K562 (cell line): ENCODE measurements around the gene SLC26A2. TPM values are rescaled to one million over a fixed set of nuclear protein-coding genes. Genes with fewer than 3 reads are reported as not detected.

ENCODE experiments used
- CC2D1A ChIP-seq: fragments of 450-650 bp; IDR thresholded peaks from 2 replicates; pipeline ENCODE4 v1.6.1; 2017; ENCODE audit warnings: mild to moderate bottlenecking
- ESRRA ChIP-seq: fragments of 450-650 bp; IDR thresholded peaks from 2 replicates; pipeline ENCODE4 v1.6.1; 2014; ENCODE audit warnings: low read depth, mild to moderate bottlenecking, moderate library complexity, borderline replicate concordance
- KDM2B ChIP-seq: fragments of 250-450 bp; sonication (Bioruptor Pico); IDR thresholded peaks from 2 replicates; pipeline ENCODE4 v1.8.0; 2021; ENCODE audit warnings: mild to moderate bottlenecking, moderate library complexity
- LARP7 ChIP-seq: fragments of 450-650 bp; IDR thresholded peaks from 2 replicates; pipeline ENCODE4 v1.6.1; 2016
- MAZ ChIP-seq, 2 experiments: fragments of 450-650 bp in 1 of 2; sonication (generic) in 1 of 2; formaldehyde crosslinking; IDR thresholded peaks in 1 of 2; conservative IDR thresholded peaks in 1 of 2; 2 replicates each; pipeline versions ENCODE4 v1.4.0 to v1.5.0; 2020; ENCODE audit warnings: mild to moderate bottlenecking in 1 of 2, missing genetic modification reagents in 1 of 2
- PHB2 ChIP-seq: fragments of 450-650 bp; IDR thresholded peaks from 2 replicates; pipeline ENCODE4 v1.6.1; 2017; ENCODE audit warnings: low read depth
- RUNX1 ChIP-seq: sonication (generic); IDR thresholded peaks from 2 replicates; pipeline ENCODE4 v1.6.1; 2016; ENCODE audit warnings: antibody characterized with exemption, low read depth
- SMAD4 ChIP-seq: fragments of 250-450 bp; sonication (Bioruptor Pico); conservative IDR thresholded peaks from 2 replicates; pipeline ENCODE4 v1.8.0; 2021; ENCODE audit warnings: inconsistent platforms, mild to moderate bottlenecking, moderate library complexity
- SMARCA4 ChIP-seq: fragments of 450-650 bp; IDR thresholded peaks from 2 replicates; pipeline ENCODE4 v1.6.1; 2016
- SMARCA5 ChIP-seq: fragments of 450-650 bp; IDR thresholded peaks from 2 replicates; pipeline ENCODE4 v1.6.1; 2016
- STAT5A ChIP-seq: IDR thresholded peaks from 2 replicates; pipeline ENCODE4 v1.6.1; 2012; ENCODE audit warnings: low read length, inconsistent platforms, borderline replicate concordance
- ZEB2 ChIP-seq: fragments of 450-650 bp; IDR thresholded peaks from 2 replicates; pipeline ENCODE4 v1.6.1; 2016
- ZNF23 ChIP-seq: fragments of 250-450 bp; sonication (Bioruptor Pico); IDR thresholded peaks from 2 replicates; pipeline ENCODE4 v1.4.0; 2020; ENCODE audit warnings: mild to moderate bottlenecking
- ZNF24 ChIP-seq: fragments of 450-650 bp; IDR thresholded peaks from 2 replicates; pipeline ENCODE4 v1.6.1; 2016
- ZNF717 ChIP-seq: fragments of 250-450 bp; sonication (Bioruptor Pico); IDR thresholded peaks from 2 replicates; pipeline ENCODE4 v1.5.0; 2021
- polyA plus RNA-seq, 8 experiments: library from polyadenylated mRNA; depleted of rRNA in 4 of 8; stranded (reverse) in 5 of 8; unstranded in 3 of 8; fragments of >200 nt; fragmentation: Nextera tagmentation in 2 of 8; fragmentation: Illumina TruSeq in 1 of 8; extraction: Ambion mirVana in 2 of 8; extraction: Trizol in 1 of 8; gene quantifications; 2 replicates each; pipeline versions ENCODE4 v1.2.1 to v1.2.3, GENCODE V29; 2011 to 2014; ENCODE audit warnings: inconsistent platforms in 1 of 8, missing spikeins in 1 of 8
- total RNA-seq, 7 experiments: library from RNA; depleted of rRNA in 6 of 7; stranded (reverse); fragments of >200 nt in 6 of 7; fragmentation: Illumina TruSeq in 2 of 7; extraction: Trizol in 2 of 7; gene quantifications; 2 replicates each; pipeline versions ENCODE4 v1.2.1 to v1.2.3, GENCODE V29; 2011 to 2021; ENCODE audit warnings: low replicate concordance in 1 of 7
- TF ChIP-seq, protein P1 (sequence below): sonication (generic); formaldehyde crosslinking; IDR thresholded peaks from 2 replicates; pipeline ENCODE4 v1.8.0; 2023; ENCODE audit warnings: mild to moderate bottlenecking, missing genetic modification reagents
- TF ChIP-seq, protein P2 (sequence below): fragments of 450-650 bp; IDR thresholded peaks from 2 replicates; pipeline ENCODE4 v1.7.1; 2018; ENCODE audit warnings: mild to moderate bottlenecking, low read depth; ENCODE audit not compliant: partially characterized antibody
- TF ChIP-seq, protein P3 (sequence below), 2 experiments: fragments of 250-450 bp in 1 of 2; fragments of 450-650 bp in 1 of 2; sonication (Bioruptor Pico) in 1 of 2; IDR thresholded peaks; 2 replicates each; pipeline versions ENCODE4 v1.6.1 to v1.8.0; 2016 to 2021; ENCODE audit warnings: mild to moderate bottlenecking in 2 of 2, moderate library complexity in 2 of 2, missing compliant biosample characterization in 1 of 2, missing genetic modification characterization in 1 of 2
- TF ChIP-seq, protein P4 (sequence below): sonication (generic); formaldehyde crosslinking; IDR thresholded peaks from 2 replicates; pipeline ENCODE4 v1.8.0; 2022; ENCODE audit warnings: mild to moderate bottlenecking, missing genetic modification reagents
- TF ChIP-seq, protein P5 (sequence below): fragments of 450-650 bp; IDR thresholded peaks from 2 replicates; pipeline ENCODE4 v1.6.1; 2018; ENCODE audit warnings: mild to moderate bottlenecking, low read depth; ENCODE audit not compliant: partially characterized antibody

Gene SLC26A2
- total and polyA plus RNA-seq, 9 of the 15 experiments (the other 6 are each of a cell fraction or from before 2014, with no cell fraction given) = 1.1 to 6.3 (median 3.6) TPM

DNA sequence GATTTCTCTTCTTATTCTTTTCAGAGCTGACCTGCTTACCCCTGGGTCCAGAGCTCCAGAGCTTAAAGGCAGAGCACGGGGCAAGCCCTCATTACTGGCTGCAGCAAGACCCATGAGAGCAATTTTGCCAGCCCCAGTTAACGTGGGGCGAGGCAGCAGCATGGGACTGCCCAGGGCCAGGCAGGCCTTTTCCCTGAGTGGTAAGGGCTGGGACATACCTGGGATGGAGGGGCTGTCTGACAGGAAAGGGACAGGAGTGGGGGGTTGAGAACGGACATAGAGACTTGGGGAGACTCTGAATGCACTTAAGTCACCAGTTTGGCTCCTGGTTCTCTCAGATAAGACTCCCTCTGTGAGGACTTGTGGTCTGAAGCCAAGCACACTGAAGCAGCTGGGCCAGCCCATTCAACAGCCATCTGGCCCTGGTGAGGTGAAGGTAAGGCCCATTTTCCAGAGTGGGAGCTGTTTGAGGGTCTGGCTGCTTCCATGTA lies 66.2 kb downstream of the SLC26A2 start (continued):
- TF ChIP-seq RUNX1 (0 out of 2 replicates have a peak, but pooled peaks have one; percentile 40), ZEB2 (peak; percentile 40; the same call in 1 of the 2 replicates), ESRRA (peak; percentile 63), LARP7 (no peak), SMARCA4 (peak; percentile 84), PHB2 (0 out of 2 replicates have a peak, but pooled peaks have one; percentile 44), STAT5A (peak; percentile 79), ZNF24 (no peak), ZNF23 (no peak), CC2D1A (peak; percentile 60; the same call in 1 of the 2 replicates), SMARCA5 (no peak), ZNF717 (CRISPR knock-in tag) (no peak), SMAD4 (CRISPR knock-in tag) (peak; percentile 68; the same call in 1 of the 2 replicates), MAZ (CRISPR knock-in tag; conservative IDR thresholded peaks at IDR 0.05 in 1 of 2, IDR thresholded peaks at IDR 0.05 in 1 of 2) (peak; percentile 23 to 26; a peak in 1 of 4 replicates), KDM2B (CRISPR knock-in tag) (no peak)
- TF ChIP-seq, protein P1, sequence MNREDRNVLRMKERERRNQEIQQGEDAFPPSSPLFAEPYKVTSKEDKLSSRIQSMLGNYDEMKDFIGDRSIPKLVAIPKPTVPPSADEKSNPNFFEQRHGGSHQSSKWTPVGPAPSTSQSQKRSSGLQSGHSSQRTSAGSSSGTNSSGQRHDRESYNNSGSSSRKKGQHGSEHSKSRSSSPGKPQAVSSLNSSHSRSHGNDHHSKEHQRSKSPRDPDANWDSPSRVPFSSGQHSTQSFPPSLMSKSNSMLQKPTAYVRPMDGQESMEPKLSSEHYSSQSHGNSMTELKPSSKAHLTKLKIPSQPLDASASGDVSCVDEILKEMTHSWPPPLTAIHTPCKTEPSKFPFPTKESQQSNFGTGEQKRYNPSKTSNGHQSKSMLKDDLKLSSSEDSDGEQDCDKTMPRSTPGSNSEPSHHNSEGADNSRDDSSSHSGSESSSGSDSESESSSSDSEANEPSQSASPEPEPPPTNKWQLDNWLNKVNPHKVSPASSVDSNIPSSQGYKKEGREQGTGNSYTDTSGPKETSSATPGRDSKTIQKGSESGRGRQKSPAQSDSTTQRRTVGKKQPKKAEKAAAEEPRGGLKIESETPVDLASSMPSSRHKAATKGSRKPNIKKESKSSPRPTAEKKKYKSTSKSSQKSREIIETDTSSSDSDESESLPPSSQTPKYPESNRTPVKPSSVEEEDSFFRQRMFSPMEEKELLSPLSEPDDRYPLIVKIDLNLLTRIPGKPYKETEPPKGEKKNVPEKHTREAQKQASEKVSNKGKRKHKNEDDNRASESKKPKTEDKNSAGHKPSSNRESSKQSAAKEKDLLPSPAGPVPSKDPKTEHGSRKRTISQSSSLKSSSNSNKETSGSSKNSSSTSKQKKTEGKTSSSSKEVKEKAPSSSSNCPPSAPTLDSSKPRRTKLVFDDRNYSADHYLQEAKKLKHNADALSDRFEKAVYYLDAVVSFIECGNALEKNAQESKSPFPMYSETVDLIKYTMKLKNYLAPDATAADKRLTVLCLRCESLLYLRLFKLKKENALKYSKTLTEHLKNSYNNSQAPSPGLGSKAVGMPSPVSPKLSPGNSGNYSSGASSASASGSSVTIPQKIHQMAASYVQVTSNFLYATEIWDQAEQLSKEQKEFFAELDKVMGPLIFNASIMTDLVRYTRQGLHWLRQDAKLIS (CRISPR knock-in tag) = no peak
- TF ChIP-seq, protein P2, sequence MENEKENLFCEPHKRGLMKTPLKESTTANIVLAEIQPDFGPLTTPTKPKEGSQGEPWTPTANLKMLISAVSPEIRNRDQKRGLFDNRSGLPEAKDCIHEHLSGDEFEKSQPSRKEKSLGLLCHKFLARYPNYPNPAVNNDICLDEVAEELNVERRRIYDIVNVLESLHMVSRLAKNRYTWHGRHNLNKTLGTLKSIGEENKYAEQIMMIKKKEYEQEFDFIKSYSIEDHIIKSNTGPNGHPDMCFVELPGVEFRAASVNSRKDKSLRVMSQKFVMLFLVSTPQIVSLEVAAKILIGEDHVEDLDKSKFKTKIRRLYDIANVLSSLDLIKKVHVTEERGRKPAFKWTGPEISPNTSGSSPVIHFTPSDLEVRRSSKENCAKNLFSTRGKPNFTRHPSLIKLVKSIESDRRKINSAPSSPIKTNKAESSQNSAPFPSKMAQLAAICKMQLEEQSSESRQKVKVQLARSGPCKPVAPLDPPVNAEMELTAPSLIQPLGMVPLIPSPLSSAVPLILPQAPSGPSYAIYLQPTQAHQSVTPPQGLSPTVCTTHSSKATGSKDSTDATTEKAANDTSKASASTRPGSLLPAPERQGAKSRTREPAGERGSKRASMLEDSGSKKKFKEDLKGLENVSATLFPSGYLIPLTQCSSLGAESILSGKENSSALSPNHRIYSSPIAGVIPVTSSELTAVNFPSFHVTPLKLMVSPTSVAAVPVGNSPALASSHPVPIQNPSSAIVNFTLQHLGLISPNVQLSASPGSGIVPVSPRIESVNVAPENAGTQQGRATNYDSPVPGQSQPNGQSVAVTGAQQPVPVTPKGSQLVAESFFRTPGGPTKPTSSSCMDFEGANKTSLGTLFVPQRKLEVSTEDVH = no peak
- TF ChIP-seq, protein P3, sequence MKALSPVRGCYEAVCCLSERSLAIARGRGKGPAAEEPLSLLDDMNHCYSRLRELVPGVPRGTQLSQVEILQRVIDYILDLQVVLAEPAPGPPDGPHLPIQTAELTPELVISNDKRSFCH (CRISPR knock-in tag; IDR thresholded peaks at IDR 0.05) = no peak
- TF ChIP-seq, protein P3 (tag; IDR thresholded peaks at IDR 0.05) = no peak
- TF ChIP-seq, protein P4, sequence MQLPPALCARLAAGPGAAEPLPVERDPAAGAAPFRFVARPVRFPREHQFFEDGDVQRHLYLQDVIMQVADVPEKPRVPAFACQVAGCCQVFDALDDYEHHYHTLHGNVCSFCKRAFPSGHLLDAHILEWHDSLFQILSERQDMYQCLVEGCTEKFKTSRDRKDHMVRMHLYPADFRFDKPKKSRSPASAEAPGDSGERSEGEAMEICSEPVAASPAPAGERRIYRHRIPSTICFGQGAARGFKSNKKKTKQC (CRISPR knock-in tag) = peak; percentile 36; the same call in 1 of the 2 replicates
- TF ChIP-seq, protein P5, sequence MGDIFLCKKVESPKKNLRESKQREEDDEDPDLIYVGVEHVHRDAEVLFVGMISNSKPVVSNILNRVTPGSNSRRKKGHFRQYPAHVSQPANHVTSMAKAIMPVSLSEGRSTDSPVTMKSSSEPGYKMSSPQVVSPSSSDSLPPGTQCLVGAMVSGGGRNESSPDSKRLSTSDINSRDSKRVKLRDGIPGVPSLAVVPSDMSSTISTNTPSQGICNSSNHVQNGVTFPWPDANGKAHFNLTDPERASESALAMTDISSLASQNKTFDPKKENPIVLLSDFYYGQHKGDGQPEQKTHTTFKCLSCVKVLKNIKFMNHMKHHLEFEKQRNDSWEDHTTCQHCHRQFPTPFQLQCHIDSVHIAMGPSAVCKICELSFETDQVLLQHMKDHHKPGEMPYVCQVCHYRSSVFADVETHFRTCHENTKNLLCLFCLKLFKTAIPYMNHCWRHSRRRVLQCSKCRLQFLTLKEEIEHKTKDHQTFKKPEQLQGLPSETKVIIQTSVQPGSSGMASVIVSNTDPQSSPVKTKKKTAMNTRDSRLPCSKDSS = no peak
